AG04450 (cell line): ENCODE measurements around the gene PROKR1. TPM values are rescaled to one million over a fixed set of nuclear protein-coding genes. Genes with fewer than 3 reads are reported as not detected.

ENCODE experiments used
- CTCF ChIA-PET: fragments of 300-600, 350-600 bp; formaldehyde crosslinking; extraction: SDS; loops from one replicate; lab custom pipeline; 2022; ENCODE audit warnings: antibody characterized with exemption, inconsistent platforms; lab: Charles Lee
- POLR2A ChIA-PET: fragments of 350-600 bp; formaldehyde crosslinking; extraction: SDS; loops from one replicate; lab custom pipeline; 2021; ENCODE audit warnings: antibody characterized with exemption, inconsistent platforms; lab: Yijun Ruan, JAX
- DNase-seq: peaks from one replicate; pipeline ENCODE4 v3.0.0-alpha.2; 2011; ENCODE audit warnings: low read depth, low spot score
- H3K27ac ChIP-seq: one replicate; pipeline ENCODE4 v1.5.1; 2012; ENCODE audit warnings: low read depth, low read length, control low read depth
- H3K27me3 ChIP-seq: one replicate; pipeline ENCODE4 v1.6.0; 2012; ENCODE audit warnings: low read length; ENCODE audit not compliant: control insufficient read depth, insufficient read depth
- H3K4me3 ChIP-seq: 2 replicates; pipeline ENCODE4 v1.5.1; 2011; ENCODE audit warnings: mild to moderate bottlenecking, low read depth, low read length, control low read depth
- H3K9me3 ChIP-seq: 2 replicates; pipeline ENCODE4 v1.5.1; 2012; ENCODE audit warnings: low read length; ENCODE audit not compliant: control insufficient read depth, insufficient read depth
- CTCF ChIP-seq: IDR thresholded peaks from 2 replicates; pipeline ENCODE4 v1.5.1; 2011; ENCODE audit warnings: low read depth, low read length, control low read depth, inconsistent platforms
- polyA plus RNA-seq: library from polyadenylated mRNA; depleted of rRNA; stranded (reverse); fragments of >200 nt; gene quantifications from 2 replicates; pipeline ENCODE4 v1.2.3, GENCODE V29; 2011

The PROKR1 gene
- polyA plus RNA-seq, 1 experiment = not detected

GRCh38 chr2:68653034-68653433 is 9.7 kb downstream of the PROKR1 start:
- CTCF ChIA-PET = no interaction called here
- H3K27ac ChIP-seq = no peak overlapping the region
- peaks cover 22% of the 10 kb centered on the region for H3K27me3 ChIP-seq
- no peak overlapping the region for H3K4me3 ChIP-seq
- DNase-seq = no peak
- TF ChIP-seq CTCF = no peak
- POLR2A ChIA-PET = no interaction called here
- no peaks in the 10 kb centered on the region for H3K9me3 ChIP-seq

- Histone ChIP-seq H3K27me3 (peaks cover 20% of the 10 kb centered on the region), H3K27ac (no peak overlapping the region), H3K9me3 (no peaks in the 10 kb centered on the region), H3K4me3 (no peak overlapping the region)
- CTCF ChIA-PET = no interaction called here
- POLR2A ChIA-PET = no interaction called here
- no peak for DNase-seq
- no peak for TF ChIP-seq CTCF
Observed at GRCh38 chr2:68653538-68653982, 10.2 kb downstream of the PROKR1 start.

- peaks cover 20% of the 10 kb centered on the region for H3K27me3 ChIP-seq
- CTCF ChIA-PET = interaction anchor here (1.5 kb wide), 1 partner anchor 51 kb away, joined by 4 read pairs; no protein-coding TSS in a partner anchor
- POLR2A ChIA-PET = no interaction called here
Observed at GRCh38 chr2:68658266-68658665, 14.9 kb downstream of the PROKR1 start.

GRCh38 chr2:68659081-68659480 is 15.7 kb downstream of the PROKR1 start:
- H3K27ac ChIP-seq = no peak overlapping the region
- no peak for TF ChIP-seq CTCF
- ChIA-PET CTCF (no interaction called here), POLR2A (no interaction called here)
- H3K9me3 ChIP-seq = no peaks in the 10 kb centered on the region
- peaks cover 21% of the 10 kb centered on the region for H3K27me3 ChIP-seq
- no peak for DNase-seq
- H3K4me3 ChIP-seq = no peak overlapping the region

More at GRCh38 chr2:68658266-68658665, 14.9 kb downstream of the PROKR1 start:
- Histone ChIP-seq H3K9me3 (no peaks in the 10 kb centered on the region), H3K4me3 (no peak overlapping the region), H3K27ac (no peak overlapping the region)
- TF ChIP-seq CTCF = no peak
- no peak for DNase-seq

GRCh38 chr2:68660658-68661057 is 17.3 kb downstream of the PROKR1 start:
- H3K9me3 ChIP-seq = no peaks in the 10 kb centered on the region
- no peak for TF ChIP-seq CTCF
- H3K4me3 ChIP-seq = no peak overlapping the region
- no peak overlapping the region for H3K27ac ChIP-seq
- H3K27me3 ChIP-seq = peaks cover 21% of the 10 kb centered on the region
- ChIA-PET POLR2A (no interaction called here), CTCF (no interaction called here)
- no peak for DNase-seq
